Measurements from ENCODE around the gene KCNJ13. TPM values are rescaled to one million over a fixed set of nuclear protein-coding genes. Genes with fewer than 3 reads are reported as not detected.

KCNJ13 gene
- polyA plus RNA-seq, 1 donor from 2014 or later: not detected

GRCh38 chr2:232779465-232779864 is 3.1 kb upstream of the KCNJ13 start:
- no peaks in the 10 kb centered on the region for H3K27me3 ChIP-seq (ENCODE audit: insufficient read depth, low read depth, low read length)
- TF ChIP-seq SMC3 (conservative IDR thresholded peaks at IDR 0.05; ENCODE audit: poor library complexity): no peak
- no peak for TF ChIP-seq TAF1 (IDR thresholded peaks at IDR 0.05; ENCODE audit: low read depth)
- no peak for TF ChIP-seq EZH2 (IDR thresholded peaks at IDR 0.05; ENCODE audit: borderline replicate concordance, insufficient read depth, low read length, poor library complexity, severe bottlenecking)
- TF ChIP-seq RAD21 (conservative IDR thresholded peaks at IDR 0.05): no peak
- TF ChIP-seq POLR2AphosphoS5 (IDR thresholded peaks at IDR 0.05): no peak
- TF ChIP-seq EP300 (conservative IDR thresholded peaks at IDR 0.05; ENCODE audit: poor library complexity, severe bottlenecking): no peak
- no peak for TF ChIP-seq MXI1 (conservative IDR thresholded peaks at IDR 0.05; ENCODE audit: poor library complexity, severe bottlenecking)
- TF ChIP-seq CTCF (IDR thresholded peaks at IDR 0.05; ENCODE audit: poor library complexity, severe bottlenecking): no peak
- TF ChIP-seq REST (IDR thresholded peaks at IDR 0.05; ENCODE audit: borderline replicate concordance): no peak
- no peak overlapping the region for H3K9ac ChIP-seq (ENCODE audit: low read length)
- H3K4me3 ChIP-seq (ENCODE audit: low read length): no peak overlapping the region
- no peaks in the 10 kb centered on the region for H3K9me2 ChIP-seq (ENCODE audit: insufficient read depth, low read length)
- H3K27ac ChIP-seq (ENCODE audit: low read length): no peak overlapping the region
- no peak overlapping the region for H3K4me2 ChIP-seq (ENCODE audit: low read length)
- H4K20me1 ChIP-seq (ENCODE audit: insufficient read depth): no peaks in the 10 kb centered on the region
- no peaks in the 10 kb centered on the region for H3K79me2 ChIP-seq (replicated peaks; ENCODE audit: insufficient read depth, low read length)
- no peaks in the 10 kb centered on the region for H3F3A ChIP-seq (ENCODE audit: insufficient read depth, low read length, poor library complexity, severe bottlenecking)
- no peak overlapping the region for H2AFZ ChIP-seq (ENCODE audit: low read depth, low read length)
- H3K36me3 ChIP-seq (ENCODE audit: insufficient read depth, low read length): no peaks in the 10 kb centered on the region
- H3K9me3 ChIP-seq (ENCODE audit: low read length): no peaks in the 10 kb centered on the region

- Histone ChIP-seq H3K79me2 (replicated peaks; ENCODE audit: insufficient read depth, low read length) (peaks cover 3% of the 10 kb centered on the region), H3K9me2 (ENCODE audit: insufficient read depth, low read length) (no peaks in the 10 kb centered on the region), H3K9ac (ENCODE audit: low read length) (no peak overlapping the region), H3K27ac (ENCODE audit: low read length) (no peak overlapping the region), H3F3A (ENCODE audit: insufficient read depth, low read length, poor library complexity, severe bottlenecking) (no peaks in the 10 kb centered on the region), H3K4me2 (ENCODE audit: low read length) (no peak overlapping the region), H3K27me3 (ENCODE audit: insufficient read depth, low read depth, low read length) (no peaks in the 10 kb centered on the region), H3K36me3 (ENCODE audit: insufficient read depth, low read length) (no peaks in the 10 kb centered on the region), H2AFZ (ENCODE audit: low read depth, low read length) (no peak overlapping the region), H3K9me3 (ENCODE audit: low read length) (no peaks in the 10 kb centered on the region), H3K4me3 (ENCODE audit: low read length) (no peak overlapping the region), H4K20me1 (ENCODE audit: insufficient read depth) (no peaks in the 10 kb centered on the region)
- TF ChIP-seq REST (IDR thresholded peaks at IDR 0.05; ENCODE audit: borderline replicate concordance) (no peak), POLR2AphosphoS5 (IDR thresholded peaks at IDR 0.05) (no peak)
Measured at GRCh38 chr2:232777276-232777675, 911 bp upstream of the KCNJ13 start.

Measured in neural cell (in vitro differentiated cells).